CD4-positive, alpha-beta T cell treated with Interferon alpha-2 for 1 hour (primary cell): ENCODE data around the gene SLC16A3.
A peak's percentile ranks its signal among the peaks of the same experiment; 100 is the strongest.

Experiments used
- DNase-seq, 2 donors: peaks; one replicate each; pipeline ENCODE4 v3.0.0-alpha.2; 2020 to 2022

SLC16A3 gene

GRCh38 chr17:82224666-82225065 is 4.2 kb upstream of the SLC16A3 start:
- DNase-seq, result no peak

GRCh38 chr17:82225368-82226029 is 3.3 kb upstream of the SLC16A3 start:
- DNase-seq, result no peak

GRCh38 chr17:82226146-82226808 is 2.6 kb upstream of the SLC16A3 start:
- no peak for DNase-seq

GRCh38 chr17:82226809-82227628 is 1.8 kb upstream of the SLC16A3 start:
- no peak for DNase-seq

GRCh38 chr17:82227629-82228277 is 1.1 kb upstream of the SLC16A3 start:
- no peak for DNase-seq

- peak; percentile 68 to 74 for DNase-seq
Observed at GRCh38 chr17:82228278-82228841, 482 bp upstream of the SLC16A3 start.

- DNase-seq, result no peak
Observed at GRCh38 chr17:82229698-82230608, 1.1 kb downstream of the SLC16A3 start.

- DNase-seq, result peak; percentile 63 to 73
Observed at GRCh38 chr17:82230609-82231311, 1.9 kb downstream of the SLC16A3 start.

GRCh38 chr17:82231312-82231561 is 2.4 kb downstream of the SLC16A3 start:
- no peak for DNase-seq

- peak; percentile 43 to 57 for DNase-seq
Observed at GRCh38 chr17:82231562-82232321, 2.9 kb downstream of the SLC16A3 start.

- no peak for DNase-seq
Observed at GRCh38 chr17:82232322-82232820, 3.5 kb downstream of the SLC16A3 start.

- DNase-seq, result no peak
Observed at GRCh38 chr17:82232876-82233785, 4.3 kb downstream of the SLC16A3 start.

- no peak for DNase-seq
Observed at GRCh38 chr17:82234211-82235055, 5.6 kb downstream of the SLC16A3 start.

GRCh38 chr17:82235056-82235774 is 6.4 kb downstream of the SLC16A3 start:
- no peak for DNase-seq

GRCh38 chr17:82235775-82236141 is 6.9 kb downstream of the SLC16A3 start:
- no peak for DNase-seq

- DNase-seq, result peak; percentile 73 to 77
Observed at GRCh38 chr17:82236142-82236971, 7.5 kb downstream of the SLC16A3 start.
